GM18511 (cell line): ENCODE measurements around the gene PRDM16.

Experiments used
- ATAC-seq: cut with Tn5 transposase; IDR thresholded peaks from one replicate; pipeline ENCODE4 v1.9.1; 2021; ENCODE audit warnings: mild to moderate bottlenecking, moderate library complexity; ENCODE audit not compliant: unreplicated experiment

The PRDM16 gene

GRCh38 chr1:3120994-3121393, 52.0 kb downstream of the PRDM16 start:
- ATAC-seq: no peak

GRCh38 chr1:3121401-3122210, 52.6 kb downstream of the PRDM16 start:
- ATAC-seq: no peak

DNA sequence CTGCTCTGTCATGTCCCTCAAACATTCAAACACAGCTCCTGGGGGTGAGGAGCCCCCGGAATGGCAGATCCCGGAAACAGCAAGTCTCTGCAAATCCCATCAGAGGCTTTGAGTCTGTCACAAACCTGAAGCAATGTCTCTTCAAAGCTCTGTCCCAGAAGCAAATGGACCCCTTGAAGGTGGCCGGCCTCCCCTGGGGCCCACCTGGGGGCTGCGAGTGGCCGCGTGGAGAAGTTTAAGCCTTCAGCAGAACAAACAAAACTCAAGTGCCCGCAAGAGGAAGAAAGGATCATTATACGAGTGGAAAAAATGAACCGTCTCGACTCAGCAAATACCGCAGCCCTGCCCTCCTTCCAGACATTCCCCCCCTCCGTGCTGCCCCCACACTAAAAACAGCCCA, 53.3 kb downstream of the PRDM16 start:
- no peak for ATAC-seq

DNA sequence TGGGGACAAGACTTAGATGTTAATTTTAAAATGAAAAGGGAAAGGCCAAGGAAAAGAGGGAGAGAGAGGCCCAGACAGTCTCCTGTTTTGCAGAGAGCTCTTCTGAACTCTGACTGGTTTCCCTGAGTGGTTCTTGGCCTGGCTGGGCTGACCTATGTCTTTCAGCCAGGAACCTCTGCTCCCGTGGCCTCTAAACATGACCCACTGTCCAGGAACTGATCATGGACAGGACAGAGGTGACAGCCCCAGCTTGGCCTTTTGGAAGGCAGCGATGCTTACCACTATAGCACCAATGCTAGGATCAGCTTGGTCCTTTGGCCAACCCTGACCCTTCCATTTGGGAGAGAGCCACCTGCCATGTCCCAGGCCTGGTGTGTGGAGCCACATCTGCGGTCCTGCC, 55.2 kb downstream of the PRDM16 start:
- ATAC-seq: no peak

- ATAC-seq: no peak
Measured at GRCh38 chr1:3125078-3125477, 56.1 kb downstream of the PRDM16 start.

DNA sequence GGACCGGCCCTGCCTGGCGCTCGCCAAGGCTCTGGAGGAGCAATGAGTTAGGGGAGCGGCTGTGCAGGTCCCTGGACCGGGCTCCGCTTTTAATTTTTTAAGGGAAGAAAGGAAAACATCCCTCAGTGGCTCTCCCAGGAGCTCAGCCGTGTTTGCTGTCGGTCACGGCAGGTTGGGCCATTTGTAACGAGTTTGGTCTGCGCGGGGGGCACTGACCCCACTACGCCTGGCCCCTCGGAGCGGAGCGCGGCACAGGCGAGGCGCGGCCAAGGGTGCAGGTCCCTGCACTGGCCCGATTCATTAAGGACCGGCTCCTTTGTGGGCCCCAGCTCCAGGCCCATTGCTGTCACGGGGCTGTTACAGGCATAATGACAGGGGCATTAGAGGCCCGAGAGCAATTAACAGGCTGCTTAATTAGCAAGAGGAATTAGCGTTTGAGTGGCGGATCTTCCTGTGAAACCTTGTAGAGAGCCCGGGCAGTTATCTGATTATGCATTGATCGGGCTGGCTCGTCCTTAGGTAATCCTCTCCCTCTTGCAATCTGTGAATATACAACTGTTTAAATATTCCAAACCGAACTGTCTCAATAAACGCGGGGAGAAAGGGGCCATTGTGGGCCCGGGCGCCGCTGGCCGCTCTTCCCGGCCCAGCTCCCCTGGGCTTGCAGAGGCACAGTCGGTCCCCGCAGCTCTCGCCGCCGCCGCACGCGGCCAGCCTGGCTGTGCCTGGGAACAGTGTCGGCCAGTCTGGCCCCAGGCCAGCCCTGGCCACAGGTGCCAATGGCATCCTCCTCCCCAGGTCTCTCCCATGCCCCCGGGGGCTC, 56.8 kb downstream of the PRDM16 start:
- no peak for ATAC-seq

DNA sequence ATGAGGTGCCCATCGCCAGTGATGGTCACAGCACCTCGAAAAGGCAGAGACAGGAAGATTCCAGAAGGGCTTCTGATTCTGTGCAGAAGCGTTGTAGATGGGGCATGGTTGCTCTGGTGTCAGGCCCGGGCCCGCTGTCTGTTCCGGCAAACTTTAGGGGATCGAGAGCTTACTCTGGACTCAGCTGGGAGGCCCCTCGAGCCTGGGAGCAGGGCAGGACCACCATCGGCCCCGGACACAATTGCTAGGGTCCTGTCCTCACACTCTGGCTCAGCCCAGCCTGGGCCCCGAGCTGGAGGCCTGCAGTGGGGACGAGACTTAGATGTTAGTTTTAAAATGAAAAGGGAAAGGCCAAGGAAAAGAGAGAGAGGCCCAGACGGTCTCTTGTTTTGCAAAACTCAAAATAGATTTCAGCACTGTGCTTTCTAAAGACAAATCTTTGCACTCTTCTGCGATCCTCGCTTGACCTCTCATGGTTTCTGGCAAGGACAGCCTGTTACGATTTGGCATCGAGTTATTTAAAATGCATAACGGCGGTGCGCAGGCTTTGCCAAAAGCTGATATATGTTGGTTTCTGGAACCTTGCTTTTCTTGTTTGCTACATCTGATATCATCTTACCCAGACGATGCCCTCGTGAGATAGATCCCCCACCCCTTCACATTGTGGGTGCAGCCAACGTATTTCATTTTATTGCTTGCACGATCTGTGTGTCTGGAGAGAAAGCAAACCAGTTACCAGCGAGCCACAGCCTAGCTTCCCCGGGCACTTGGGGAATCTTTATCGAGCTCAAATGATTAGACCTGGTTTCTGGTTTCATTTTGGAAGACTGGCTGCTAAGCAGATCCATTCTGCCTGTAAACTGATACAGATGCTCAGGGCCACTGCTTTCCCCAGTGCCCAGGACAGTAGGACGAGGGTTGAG, 58.0 kb downstream of the PRDM16 start:
- ATAC-seq: no peak

DNA sequence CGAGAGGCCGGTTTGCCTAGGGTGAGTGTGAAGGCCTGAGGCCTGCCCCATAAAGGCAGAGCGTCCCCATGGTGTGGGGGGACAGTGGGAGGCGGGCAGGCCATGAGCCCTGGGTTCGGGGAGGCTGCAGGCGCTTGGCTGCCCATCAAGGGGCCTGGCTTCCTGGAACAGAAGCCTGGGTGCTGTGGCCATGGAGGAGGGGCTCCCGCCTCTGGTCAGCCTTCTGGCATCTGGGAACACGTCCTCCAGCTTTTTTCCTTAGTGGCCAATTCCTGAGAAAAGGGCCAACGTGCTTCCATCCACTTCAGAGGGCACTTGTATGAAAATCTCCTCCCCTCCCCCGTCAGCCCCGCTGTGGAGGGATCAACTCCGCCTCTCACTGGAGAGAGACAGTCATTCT, 58.7 kb downstream of the PRDM16 start:
- no peak for ATAC-seq

- ATAC-seq: no peak
Measured at GRCh38 chr1:3128431-3129132, 59.6 kb downstream of the PRDM16 start.

- ATAC-seq: no peak
Measured at GRCh38 chr1:3129133-3129490, 60.1 kb downstream of the PRDM16 start.

- no peak for ATAC-seq
Measured at GRCh38 chr1:3130268-3130667, 61.3 kb downstream of the PRDM16 start.

DNA sequence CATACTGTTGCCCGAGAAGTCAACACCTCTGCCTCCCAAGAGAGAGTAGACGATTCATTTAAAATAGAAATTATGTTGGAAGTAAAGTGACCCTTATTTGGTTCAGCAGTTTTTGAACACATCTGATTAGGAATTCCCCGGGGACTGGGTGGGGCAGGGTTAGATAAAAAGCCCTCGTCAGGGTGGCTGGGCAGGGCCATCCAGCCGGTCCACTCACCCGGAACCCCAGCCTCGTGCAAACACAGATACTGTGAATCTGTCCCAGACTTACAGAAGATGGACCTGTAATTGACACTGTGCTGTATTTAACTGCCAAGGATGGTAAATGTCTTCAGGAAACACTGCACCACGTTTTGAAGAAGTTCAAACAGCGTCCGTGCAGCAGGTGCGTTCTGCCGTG, 63.7 kb downstream of the PRDM16 start:
- ATAC-seq: no peak

GRCh38 chr1:3133686-3134085, 64.7 kb downstream of the PRDM16 start:
- ATAC-seq: no peak

DNA sequence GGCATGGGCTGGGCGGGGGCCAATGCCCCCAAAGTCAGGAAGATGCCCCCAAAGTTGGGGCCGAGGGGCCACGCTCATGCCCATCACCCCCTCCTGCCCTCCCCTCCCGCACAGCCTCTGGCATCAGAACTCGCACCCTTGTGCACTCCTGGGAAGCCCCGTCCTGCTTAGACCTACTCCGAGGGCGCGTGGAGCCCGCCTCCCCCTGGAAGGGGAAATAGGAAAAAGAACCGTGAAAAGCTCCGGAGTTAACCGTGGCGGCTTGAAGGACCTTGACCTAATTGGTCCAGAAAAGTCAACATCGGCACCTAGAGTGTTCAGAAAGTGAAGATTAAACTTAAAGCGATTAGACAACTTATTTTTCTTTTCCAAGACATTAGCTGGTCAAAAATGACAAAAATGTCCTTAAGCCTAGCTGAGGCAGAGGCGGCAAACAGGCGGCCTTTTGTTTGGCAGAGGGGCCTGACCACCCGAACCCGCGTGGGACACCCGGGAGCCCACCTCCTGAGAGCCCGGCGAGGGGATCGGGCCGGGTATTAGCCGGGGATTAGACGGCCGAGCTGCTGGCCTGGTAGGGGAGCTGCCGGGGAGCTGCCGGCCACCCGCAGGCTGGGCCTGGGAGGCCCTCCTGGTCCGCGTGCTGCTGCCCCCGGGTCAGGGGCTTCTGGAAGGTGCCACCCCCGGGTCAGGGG, 65.5 kb downstream of the PRDM16 start:
- ATAC-seq: no peak

GRCh38 chr1:3135073-3135702, 66.2 kb downstream of the PRDM16 start:
- ATAC-seq: no peak

- no peak for ATAC-seq
Measured at GRCh38 chr1:3135744-3136455, 66.9 kb downstream of the PRDM16 start.

DNA sequence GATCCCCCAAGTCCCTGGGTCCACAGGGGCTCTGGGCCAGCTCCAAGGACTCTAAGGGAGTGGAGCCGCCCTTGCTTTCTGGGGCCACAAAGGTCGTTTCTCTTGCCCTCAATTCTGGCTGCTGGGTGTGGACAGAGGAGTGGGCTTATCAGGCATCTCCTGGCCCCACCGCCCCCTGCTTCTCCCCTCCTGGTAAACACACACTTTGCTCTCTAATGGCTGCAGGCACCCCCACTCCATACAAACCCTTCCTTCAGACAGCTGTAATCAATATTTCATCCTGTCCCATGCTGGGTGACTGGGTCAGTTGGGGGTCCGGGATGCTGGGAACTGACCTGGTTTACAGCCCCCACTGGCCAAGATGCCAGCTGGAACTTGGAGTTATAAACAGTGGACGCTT, 67.5 kb downstream of the PRDM16 start:
- ATAC-seq: no peak

DNA sequence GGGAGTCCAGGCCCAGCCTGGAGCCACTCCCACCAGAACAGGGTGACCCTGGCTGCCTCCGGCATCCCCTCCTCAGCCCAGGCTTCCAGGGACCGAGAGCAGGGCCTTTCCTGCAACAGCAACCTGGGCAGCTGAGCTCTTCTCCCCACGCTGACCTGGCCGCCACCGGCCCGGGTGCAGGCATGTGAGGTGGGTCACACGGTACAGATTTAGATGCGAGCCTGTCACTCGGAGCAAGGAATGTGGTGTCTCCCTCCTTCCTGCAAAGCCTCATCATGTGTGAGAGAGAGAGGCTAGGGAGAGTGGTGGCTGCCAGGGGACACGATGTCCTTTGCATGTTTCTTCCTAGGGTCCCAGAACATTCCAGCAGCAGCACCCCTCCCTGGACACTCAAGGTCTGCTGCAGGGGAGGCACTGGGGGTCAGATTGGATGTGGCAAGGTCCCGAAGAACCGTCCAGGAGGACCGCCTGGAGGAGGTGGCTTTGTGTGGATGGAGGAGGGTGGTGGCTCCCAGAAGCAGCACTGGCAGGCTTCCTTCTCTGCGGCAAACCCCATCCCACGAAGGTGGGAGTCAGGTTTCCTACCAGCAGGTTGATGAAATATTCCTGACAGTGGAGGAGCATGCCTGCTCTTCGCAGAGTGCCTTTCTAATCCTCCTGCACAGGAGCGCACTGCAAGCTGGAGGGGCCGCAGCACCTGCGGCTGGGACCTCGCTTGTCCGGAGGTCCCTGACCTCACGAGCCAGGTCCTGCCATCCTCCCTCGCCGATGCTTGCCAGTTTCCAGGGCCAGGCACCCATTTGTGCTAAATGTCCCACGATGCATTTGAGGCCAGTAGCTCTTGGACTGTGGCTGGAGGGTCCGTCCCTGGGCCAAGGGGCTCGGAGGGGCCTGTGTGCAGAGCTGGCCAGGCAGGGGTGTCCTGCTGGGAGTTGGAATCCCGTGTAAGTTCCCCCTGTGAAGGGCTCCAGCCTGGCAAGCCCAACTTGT, 68.4 kb downstream of the PRDM16 start:
- ATAC-seq: no peak
